NB4 (cell line): Measurements from ENCODE around the gene OPCML.

Experiments
- DNase-seq: peaks from one replicate; pipeline ENCODE4 v3.0.0; 2010; ENCODE audit warnings: low read depth
- H3K4me3 ChIP-seq: one replicate; pipeline ENCODE4 v1.5.1; 2011; ENCODE audit warnings: mild to moderate bottlenecking, low read depth, low read length, moderate library complexity
- CTCF ChIP-seq: IDR thresholded peaks from one replicate; pipeline ENCODE4 v1.5.1; 2012; ENCODE audit warnings: low read depth, low read length
- MAX ChIP-seq: IDR thresholded peaks from 2 replicates; pipeline ENCODE4 v1.6.1; 2011; ENCODE audit warnings: low read depth, low read length
- MYC ChIP-seq: IDR thresholded peaks from 2 replicates; pipeline ENCODE4 v1.6.1; 2011; ENCODE audit warnings: low read depth, low read length
- POLR2A ChIP-seq: IDR thresholded peaks from 2 replicates; pipeline ENCODE4 v1.6.1; 2011; ENCODE audit warnings: mild to moderate bottlenecking; ENCODE audit not compliant: insufficient read length; ENCODE audit errors: extremely low read depth

Gene OPCML

GRCh38 chr11:132535830-132536229, 996.5 kb downstream of the OPCML start:
- H3K4me3 ChIP-seq = no peak overlapping the region
- no peak for TF ChIP-seq MAX
- TF ChIP-seq CTCF = no peak
- TF ChIP-seq POLR2A = no peak
- TF ChIP-seq MYC = no peak
- DNase-seq = no peak

GRCh38 chr11:132531921-132532320, 1000.4 kb downstream of the OPCML start:
- H3K4me3 ChIP-seq = no peak overlapping the region
- DNase-seq = no peak
- TF ChIP-seq CTCF (no peak), MAX (no peak), POLR2A (no peak), MYC (no peak)

GRCh38 chr11:132528181-132528580, 1004.1 kb downstream of the OPCML start:
- no peak for TF ChIP-seq CTCF
- TF ChIP-seq MYC = no peak
- TF ChIP-seq POLR2A = no peak
- no peak for TF ChIP-seq MAX
- H3K4me3 ChIP-seq = no peak overlapping the region
- DNase-seq = no peak

DNA sequence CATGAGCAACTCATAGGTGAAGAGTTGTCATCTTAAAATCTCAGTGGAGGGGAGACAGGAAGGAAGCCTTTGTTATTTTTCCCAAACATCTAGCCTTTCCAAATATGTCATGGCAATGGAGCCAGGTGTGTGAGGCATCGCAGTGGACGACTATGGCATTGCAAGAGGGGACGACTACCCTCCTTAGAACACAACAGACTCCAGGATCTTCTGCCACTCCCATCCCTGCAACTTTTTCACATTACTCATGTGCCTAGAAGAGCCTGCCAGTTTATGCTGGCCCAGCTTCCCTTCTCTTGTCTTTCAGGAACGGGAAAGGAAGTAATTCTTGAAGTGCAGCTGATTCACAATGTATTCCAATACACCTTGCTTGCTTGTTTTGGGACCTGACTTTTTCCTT, 1008.4 kb downstream of the OPCML start:
- DNase-seq = no peak
- TF ChIP-seq MAX (no peak), CTCF (no peak), MYC (no peak), POLR2A (no peak)
- no peak overlapping the region for H3K4me3 ChIP-seq

DNA sequence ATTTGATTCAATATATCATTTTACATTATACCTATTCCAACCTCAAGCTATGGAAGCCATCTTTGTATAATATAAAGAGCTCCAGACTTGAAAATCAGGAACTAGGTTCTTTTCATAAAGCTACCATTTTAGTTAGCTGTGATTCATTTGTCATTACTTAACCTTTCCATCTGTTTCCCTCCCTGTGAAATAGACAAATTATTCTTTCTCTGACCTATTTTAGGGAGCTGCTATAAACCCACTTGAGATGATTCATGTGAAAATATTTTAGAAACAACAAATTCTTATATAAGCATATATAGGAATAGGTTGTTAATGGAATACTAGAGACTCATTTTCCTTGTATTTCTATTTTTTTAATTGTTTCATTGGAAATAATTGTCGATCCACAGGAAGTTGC, 1012.1 kb downstream of the OPCML start:
- TF ChIP-seq POLR2A = no peak
- no peak for TF ChIP-seq CTCF
- no peak for TF ChIP-seq MAX
- TF ChIP-seq MYC = no peak
- DNase-seq = no peak
- no peak overlapping the region for H3K4me3 ChIP-seq
